Measurements from ENCODE around the gene CACNA2D3.

DNA sequence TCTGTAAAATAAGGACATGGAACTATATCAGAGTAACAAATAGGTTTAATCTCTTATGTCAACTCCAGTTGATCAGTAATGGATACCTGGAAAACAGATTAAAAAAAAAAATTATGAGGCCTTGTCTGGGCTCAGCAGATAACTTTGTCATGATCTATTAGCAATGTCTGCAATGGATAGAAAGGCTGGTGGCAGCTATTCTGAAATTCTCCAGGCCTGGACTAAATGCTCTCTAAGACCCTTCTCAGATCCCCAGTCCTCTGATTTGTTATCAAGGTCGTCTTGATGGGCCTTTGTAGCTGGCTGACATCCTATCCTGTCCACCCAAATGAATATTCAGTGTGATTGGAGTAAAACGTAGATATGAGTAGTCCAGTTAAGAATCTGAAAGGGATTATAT, 791.8 kb downstream of the CACNA2D3 start:
- TF ChIP-seq, protein P1, sequence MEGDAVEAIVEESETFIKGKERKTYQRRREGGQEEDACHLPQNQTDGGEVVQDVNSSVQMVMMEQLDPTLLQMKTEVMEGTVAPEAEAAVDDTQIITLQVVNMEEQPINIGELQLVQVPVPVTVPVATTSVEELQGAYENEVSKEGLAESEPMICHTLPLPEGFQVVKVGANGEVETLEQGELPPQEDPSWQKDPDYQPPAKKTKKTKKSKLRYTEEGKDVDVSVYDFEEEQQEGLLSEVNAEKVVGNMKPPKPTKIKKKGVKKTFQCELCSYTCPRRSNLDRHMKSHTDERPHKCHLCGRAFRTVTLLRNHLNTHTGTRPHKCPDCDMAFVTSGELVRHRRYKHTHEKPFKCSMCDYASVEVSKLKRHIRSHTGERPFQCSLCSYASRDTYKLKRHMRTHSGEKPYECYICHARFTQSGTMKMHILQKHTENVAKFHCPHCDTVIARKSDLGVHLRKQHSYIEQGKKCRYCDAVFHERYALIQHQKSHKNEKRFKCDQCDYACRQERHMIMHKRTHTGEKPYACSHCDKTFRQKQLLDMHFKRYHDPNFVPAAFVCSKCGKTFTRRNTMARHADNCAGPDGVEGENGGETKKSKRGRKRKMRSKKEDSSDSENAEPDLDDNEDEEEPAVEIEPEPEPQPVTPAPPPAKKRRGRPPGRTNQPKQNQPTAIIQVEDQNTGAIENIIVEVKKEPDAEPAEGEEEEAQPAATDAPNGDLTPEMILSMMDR (IDR thresholded peaks at IDR 0.05; ENCODE audit: low read length), result no peak
- TF ChIP-seq EZH2 (optimal IDR thresholded peaks at IDR 0.05; ENCODE audit: low read depth, low read length) (no peak), EZH2phosphoT487 (IDR thresholded peaks at IDR 0.05; ENCODE audit: low read length) (no peak)
